OCI-M1 (cell line): ENCODE measurements around the gene TRAIP.

Experiments used
- DNase-seq: peaks from one replicate; lab custom pipeline; 2025; lab: John Stamatoyannopoulos, UW

TRAIP gene

GRCh38 chr3:49873623-49874022, 17.3 kb upstream of the TRAIP start:
- DNase-seq, result peak; percentile 58

GRCh38 chr3:49872801-49873281, 16.5 kb upstream of the TRAIP start:
- DNase-seq, result peak; percentile 23

GRCh38 chr3:49871531-49872153, 15.3 kb upstream of the TRAIP start:
- no peak for DNase-seq

GRCh38 chr3:49869525-49870126, 13.3 kb upstream of the TRAIP start, which contains the start of gene CAMKV:
Gene CAMKV, minus strand, starts transcription at chr3:49869906. Its CDS starts 7,518 bp downstream, at chr3:49862388.
- DNase-seq, result no peak

GRCh38 chr3:49868862-49869466, 12.6 kb upstream of the TRAIP start:
- DNase-seq, result no peak

GRCh38 chr3:49867871-49868321, 11.5 kb upstream of the TRAIP start:
- DNase-seq, result peak; percentile 42

- no peak for DNase-seq
Measured at GRCh38 chr3:49867400-49867799, 11.0 kb upstream of the TRAIP start.

GRCh38 chr3:49865198-49865784, 8.9 kb upstream of the TRAIP start:
- no peak for DNase-seq

GRCh38 chr3:49864505-49864904, 8.1 kb upstream of the TRAIP start:
- no peak for DNase-seq

GRCh38 chr3:49859576-49860305, 3.4 kb upstream of the TRAIP start:
- DNase-seq, result no peak

- DNase-seq, result no peak
Measured at GRCh38 chr3:49855662-49856061, 702 bp downstream of the TRAIP start.

GRCh38 chr3:49845694-49846093, 10.7 kb downstream of the TRAIP start:
- no peak for DNase-seq

GRCh38 chr3:49844464-49845183, 11.7 kb downstream of the TRAIP start:
- DNase-seq, result no peak

- no peak for DNase-seq
Measured at GRCh38 chr3:49842843-49843517, 13.4 kb downstream of the TRAIP start.

- DNase-seq, result no peak
Measured at GRCh38 chr3:49841806-49842205, 14.6 kb downstream of the TRAIP start.

- DNase-seq, result peak; percentile 49
Measured at GRCh38 chr3:49841126-49841696, 15.2 kb downstream of the TRAIP start.

- DNase-seq, result no peak
Measured at GRCh38 chr3:49840388-49840787, 16.0 kb downstream of the TRAIP start.

- peak; percentile 74 for DNase-seq
Measured at GRCh38 chr3:49839193-49839809, 17.1 kb downstream of the TRAIP start.

- DNase-seq, result no peak
Measured at GRCh38 chr3:49831341-49831740, 25.0 kb downstream of the TRAIP start.

- no peak for DNase-seq
Measured at GRCh38 chr3:49826016-49826415, 30.3 kb downstream of the TRAIP start.
